Activated T-cell treated with anti-CD3 and anti-CD28 coated beads, Interleukin-2, amount 50 U/mL, for 24 hours (primary cell): ENCODE results near the gene ZNF281.
"Not testable (repeated sequence)": the region's sequence is repeated elsewhere in the genome, so short reads cannot be mapped to it uniquely, and the experiment has no call there.

Experiments used
- DNase-seq: peaks from one replicate; pipeline ENCODE4 v3.0.0-alpha.2; 2020
- H3K27ac Mint-ChIP-seq: 2 replicates; pipeline ENCODE4 v1.8.0; 2020; ENCODE audit warnings: mild to moderate bottlenecking, mixed read lengths
- H3K27me3 Mint-ChIP-seq: 2 replicates; pipeline ENCODE4 v1.8.0; 2020; ENCODE audit warnings: mixed read lengths
- H3K36me3 Mint-ChIP-seq: 2 replicates; pipeline ENCODE4 v1.8.0; 2020; ENCODE audit warnings: low read depth, mixed read lengths
- H3K4me1 Mint-ChIP-seq: 2 replicates; pipeline ENCODE4 v1.8.0; 2020; ENCODE audit warnings: low read depth, mixed read lengths
- H3K4me3 Mint-ChIP-seq: 2 replicates; pipeline ENCODE4 v1.8.0; 2020; ENCODE audit warnings: mild to moderate bottlenecking, moderate library complexity, mixed read lengths
- H3K9me3 Mint-ChIP-seq: 2 replicates; pipeline ENCODE4 v1.8.0; 2020; ENCODE audit warnings: mixed read lengths

The ZNF281 gene

GRCh38 chr1:200368556-200368955 lies 41.3 kb downstream of the ZNF281 start:
- H3K27ac Mint-ChIP-seq, result no peak overlapping the region
- no peaks in the 10 kb centered on the region for H3K9me3 Mint-ChIP-seq
- H3K4me1 Mint-ChIP-seq, result no peaks in the 10 kb centered on the region
- H3K27me3 Mint-ChIP-seq, result no peaks in the 10 kb centered on the region
- H3K4me3 Mint-ChIP-seq, result no peak overlapping the region
- H3K36me3 Mint-ChIP-seq, result peaks cover 2% of the 10 kb centered on the region
- DNase-seq, result no peak

- Mint-ChIP-seq H3K36me3 (peaks cover 2% of the 10 kb centered on the region), H3K4me1 (no peaks in the 10 kb centered on the region), H3K9me3 (no peaks in the 10 kb centered on the region), H3K27ac (no peak overlapping the region), H3K4me3 (no peak overlapping the region), H3K27me3 (no peaks in the 10 kb centered on the region)
- no peak for DNase-seq
These were observed 41.8 kb downstream of the ZNF281 start for GRCh38 chr1:200367841-200368534.

GRCh38 chr1:200366577-200367253 lies 43.1 kb downstream of the ZNF281 start:
- no peak for DNase-seq
- peaks cover 2% of the 10 kb centered on the region for H3K36me3 Mint-ChIP-seq
- no peak overlapping the region for H3K4me3 Mint-ChIP-seq
- no peaks in the 10 kb centered on the region for H3K4me1 Mint-ChIP-seq
- H3K27ac Mint-ChIP-seq, result no peak overlapping the region
- no peaks in the 10 kb centered on the region for H3K27me3 Mint-ChIP-seq
- no peaks in the 10 kb centered on the region for H3K9me3 Mint-ChIP-seq

- no peak for DNase-seq
- Mint-ChIP-seq H3K36me3 (peaks cover 2% of the 10 kb centered on the region), H3K9me3 (no peaks in the 10 kb centered on the region), H3K27me3 (no peaks in the 10 kb centered on the region), H3K4me3 (no peak overlapping the region), H3K4me1 (no peaks in the 10 kb centered on the region), H3K27ac (no peak overlapping the region)
These were observed 43.9 kb downstream of the ZNF281 start for GRCh38 chr1:200365897-200366426.

- Mint-ChIP-seq H3K27ac (no peak overlapping the region), H3K4me3 (no peak overlapping the region), H3K4me1 (no peaks in the 10 kb centered on the region), H3K36me3 (peaks cover 2% of the 10 kb centered on the region), H3K27me3 (no peaks in the 10 kb centered on the region), H3K9me3 (no peaks in the 10 kb centered on the region)
- DNase-seq, result no peak
These were observed 45.0 kb downstream of the ZNF281 start for GRCh38 chr1:200364831-200365230.

- no peak overlapping the region for H3K4me3 Mint-ChIP-seq
- peaks cover 2% of the 10 kb centered on the region for H3K36me3 Mint-ChIP-seq
- no peaks in the 10 kb centered on the region for H3K27me3 Mint-ChIP-seq
- no peaks in the 10 kb centered on the region for H3K9me3 Mint-ChIP-seq
- no peaks in the 10 kb centered on the region for H3K4me1 Mint-ChIP-seq
- DNase-seq, result no peak
- no peak overlapping the region for H3K27ac Mint-ChIP-seq
These were observed 45.6 kb downstream of the ZNF281 start for GRCh38 chr1:200364091-200364759.

- Mint-ChIP-seq H3K4me3 (no peak overlapping the region), H3K27me3 (no peaks in the 10 kb centered on the region), H3K27ac (no peak overlapping the region), H3K9me3 (no peaks in the 10 kb centered on the region), H3K36me3 (peaks cover 2% of the 10 kb centered on the region), H3K4me1 (no peaks in the 10 kb centered on the region)
- DNase-seq, result no peak
These were observed 46.4 kb downstream of the ZNF281 start for GRCh38 chr1:200363264-200363933.

GRCh38 chr1:200362421-200362820 lies 47.4 kb downstream of the ZNF281 start:
- Mint-ChIP-seq H3K4me3 (no peak overlapping the region), H3K36me3 (peaks cover 2% of the 10 kb centered on the region), H3K27me3 (no peaks in the 10 kb centered on the region), H3K27ac (no peak overlapping the region), H3K4me1 (no peaks in the 10 kb centered on the region), H3K9me3 (no peaks in the 10 kb centered on the region)
- no peak for DNase-seq

- H3K4me3 Mint-ChIP-seq, result no peak overlapping the region
- H3K4me1 Mint-ChIP-seq, result peaks cover 5% of the 10 kb centered on the region
- no peaks in the 10 kb centered on the region for H3K36me3 Mint-ChIP-seq
- H3K27me3 Mint-ChIP-seq, result no peaks in the 10 kb centered on the region
- no peak overlapping the region for H3K27ac Mint-ChIP-seq
- no peaks in the 10 kb centered on the region for H3K9me3 Mint-ChIP-seq
- DNase-seq, result no peak
These were observed 50.1 kb downstream of the ZNF281 start for GRCh38 chr1:200359610-200360163.

- not testable (repeated sequence) for H3K36me3 Mint-ChIP-seq, H3K4me3 Mint-ChIP-seq, H3K27ac Mint-ChIP-seq, H3K27me3 Mint-ChIP-seq, H3K9me3 Mint-ChIP-seq, DNase-seq
- peaks cover 21% of the 10 kb centered on the region for H3K4me1 Mint-ChIP-seq
These were observed 51.9 kb downstream of the ZNF281 start for GRCh38 chr1:200357925-200358324.

GRCh38 chr1:200355801-200356200 lies 54.0 kb downstream of the ZNF281 start:
- Mint-ChIP-seq H3K36me3 (no peaks in the 10 kb centered on the region), H3K4me3 (no peak overlapping the region)

More at GRCh38 chr1:200355801-200356200, 54.0 kb downstream of the ZNF281 start:
- H3K27me3 Mint-ChIP-seq, result no peaks in the 10 kb centered on the region
- no peak for DNase-seq
- no peaks in the 10 kb centered on the region for H3K9me3 Mint-ChIP-seq
- no peak overlapping the region for H3K27ac Mint-ChIP-seq
- H3K4me1 Mint-ChIP-seq, result peaks cover 37% of the 10 kb centered on the region
